ENCODE measurements around the gene C18orf63. TPM values are rescaled to one million over a fixed set of nuclear protein-coding genes. Genes with fewer than 3 reads are reported as not detected.

Gene C18orf63
- polyA plus RNA-seq, 1 donor from 2014 or later, result not detected

- Histone ChIP-seq H2AFZ (ENCODE audit: low read depth, low read length) (no peak overlapping the region), H3K9ac (ENCODE audit: low read length) (no peak overlapping the region), H3K4me2 (ENCODE audit: low read length) (no peak overlapping the region), H3K4me3 (ENCODE audit: low read length) (no peak overlapping the region), H3K27ac (ENCODE audit: low read length) (no peak overlapping the region), H3K36me3 (ENCODE audit: insufficient read depth, low read length) (no peaks in the 10 kb centered on the region), H4K20me1 (ENCODE audit: insufficient read depth) (no peaks in the 10 kb centered on the region), H3K27me3 (ENCODE audit: insufficient read depth, low read depth, low read length) (no peaks in the 10 kb centered on the region), H3F3A (ENCODE audit: insufficient read depth, low read length, poor library complexity, severe bottlenecking) (no peaks in the 10 kb centered on the region), H3K9me2 (ENCODE audit: insufficient read depth, low read length) (no peaks in the 10 kb centered on the region), H3K79me2 (replicated peaks; ENCODE audit: insufficient read depth, low read length) (no peaks in the 10 kb centered on the region), H3K9me3 (ENCODE audit: low read length) (no peaks in the 10 kb centered on the region)
- TF ChIP-seq CTCF (IDR thresholded peaks at IDR 0.05; ENCODE audit: poor library complexity, severe bottlenecking) (no peak), MXI1 (conservative IDR thresholded peaks at IDR 0.05; ENCODE audit: poor library complexity, severe bottlenecking) (no peak), REST (IDR thresholded peaks at IDR 0.05; ENCODE audit: borderline replicate concordance) (no peak), EZH2 (IDR thresholded peaks at IDR 0.05; ENCODE audit: borderline replicate concordance, insufficient read depth, low read length, poor library complexity, severe bottlenecking) (no peak), POLR2AphosphoS5 (IDR thresholded peaks at IDR 0.05) (no peak), SMC3 (conservative IDR thresholded peaks at IDR 0.05; ENCODE audit: poor library complexity) (no peak), EP300 (conservative IDR thresholded peaks at IDR 0.05; ENCODE audit: poor library complexity, severe bottlenecking) (no peak), RAD21 (conservative IDR thresholded peaks at IDR 0.05) (no peak), TAF1 (IDR thresholded peaks at IDR 0.05; ENCODE audit: low read depth) (no peak)
Observed at GRCh38 chr18:74368901-74369705, 53.5 kb downstream of the C18orf63 start.

- Histone ChIP-seq H4K20me1 (ENCODE audit: insufficient read depth) (no peaks in the 10 kb centered on the region), H3K27me3 (ENCODE audit: insufficient read depth, low read depth, low read length) (no peaks in the 10 kb centered on the region), H3K9me2 (ENCODE audit: insufficient read depth, low read length) (no peaks in the 10 kb centered on the region), H3K9me3 (ENCODE audit: low read length) (no peaks in the 10 kb centered on the region), H3K36me3 (ENCODE audit: insufficient read depth, low read length) (no peaks in the 10 kb centered on the region), H3F3A (ENCODE audit: insufficient read depth, low read length, poor library complexity, severe bottlenecking) (no peaks in the 10 kb centered on the region), H3K79me2 (replicated peaks; ENCODE audit: insufficient read depth, low read length) (no peaks in the 10 kb centered on the region), H3K27ac (ENCODE audit: low read length) (no peak overlapping the region), H3K4me3 (ENCODE audit: low read length) (no peak overlapping the region), H3K9ac (ENCODE audit: low read length) (no peak overlapping the region), H2AFZ (ENCODE audit: low read depth, low read length) (no peak overlapping the region), H3K4me2 (ENCODE audit: low read length) (no peak overlapping the region)
- TF ChIP-seq REST (IDR thresholded peaks at IDR 0.05; ENCODE audit: borderline replicate concordance), result no peak
Observed at GRCh38 chr18:74370115-74370514, 54.5 kb downstream of the C18orf63 start.

Measured in neural cell (in vitro differentiated cells).